Uterus (tissue), 4 donors: ENCODE results near the gene SMIM24. TPM values are rescaled to one million over a fixed set of nuclear protein-coding genes. Genes with fewer than 3 reads are reported as not detected.

ENCODE experiments used
- DNase-seq, 2 donors: peaks; one replicate each; pipeline ENCODE4 v3.0.0-alpha.2; 2019 to 2020
- H3K27ac ChIP-seq, 2 donors: fragments of 200-600 bp; sonication (generic); 1 replicate in 1 of 2; 2 replicates in 1 of 2; pipeline ENCODE4 v1.5.1; 2016 to 2018
- H3K27me3 ChIP-seq, 2 donors: fragments of 200-600 bp; sonication (generic); one replicate each; pipeline ENCODE4 v1.5.1; 2018 to 2019; ENCODE audit warnings: control low read depth in 1 of 2
- H3K36me3 ChIP-seq, 2 donors: fragments of 200-600 bp; sonication (generic); one replicate each; pipeline ENCODE4 v1.5.1; 2019; ENCODE audit warnings: control low read depth in 1 of 2
- H3K4me1 ChIP-seq, 2 donors: fragments of 200-600 bp; sonication (generic); one replicate each; pipeline ENCODE4 v1.5.1; 2018 to 2019; ENCODE audit warnings: control low read depth in 1 of 2
- H3K4me3 ChIP-seq, 2 donors: fragments of 200-600 bp; sonication (generic); 1 replicate in 1 of 2; 2 replicates in 1 of 2; pipeline ENCODE4 v1.5.1; 2018 to 2019; ENCODE audit warnings: mild to moderate bottlenecking in 1 of 2
- H3K9me3 ChIP-seq, 2 donors: fragments of 200-600 bp; sonication (generic); one replicate each; pipeline ENCODE4 v1.5.1; 2019; ENCODE audit warnings: control low read depth in 1 of 2
- CTCF ChIP-seq, 4 experiments: fragments of 200-600 bp in 2 of 4; fragments of 450-650 bp in 2 of 4; sonication (generic) in 2 of 4; IDR thresholded peaks; one replicate each; pipeline ENCODE4 v1.5.1; 2016 to 2019; ENCODE audit warnings: antibody characterized with exemption in 4 of 4, mild to moderate bottlenecking in 2 of 4, moderate library complexity in 1 of 4
- POLR2A ChIP-seq, 2 donors: fragments of 450-650 bp; IDR thresholded peaks; one replicate each; pipeline ENCODE4 v1.6.1; 2016; ENCODE audit warnings: antibody characterized with exemption in 2 of 2, mild to moderate bottlenecking in 1 of 2, moderate library complexity in 1 of 2
- intact Hi-C: fragments of 100-400 bp; cut with DNase I; formaldehyde crosslinking; loops from one replicate; pipeline ENCODE4 v1.15.1; 2023; ENCODE audit warnings: low total_unique reads
- total RNA-seq, 4 donors: library from RNA; depleted of rRNA in 3 of 4; stranded (reverse); fragments of >200 nt in 3 of 4; gene quantifications; one replicate each; pipeline versions ENCODE4 v1.1.0 to v1.2.4, GENCODE V29; 2014 to 2023
- donor health status: DM: yes; HTN: yes; CAD: no.

The SMIM24 gene
- total RNA-seq, 4 donors from 2014 or later, result 0.97 TPM; not detected in 3

GRCh38 chr19:3507371-3508120, 27.2 kb upstream of the SMIM24 start:
- Histone ChIP-seq H3K27me3 (no peaks in the 10 kb centered on the region), H3K27ac (peak overlapping the region; percentile 79 to 90), H3K36me3 (no peaks in the 10 kb centered on the region), H3K4me1 (peaks cover 0 to 3% of the 10 kb centered on the region in 2 donors), H3K9me3 (no peaks in the 10 kb centered on the region), H3K4me3 (peak overlapping the region; percentile 56 to 100)
- peak in 1 of 2 donors; percentile 53 for DNase-seq
- TF ChIP-seq POLR2A (IDR thresholded peaks at IDR 0.05) (peak in 1 of 2 donors; percentile 6), CTCF (IDR thresholded peaks at IDR 0.05) (no peak)
- intact Hi-C loops, result no loop called here

GRCh38 chr19:3506384-3507340, 26.3 kb upstream of the SMIM24 start:
- H3K4me1 ChIP-seq, result peaks cover 0 to 3% of the 10 kb centered on the region in 2 donors

GRCh38 chr19:3505598-3506383, 25.5 kb upstream of the SMIM24 start, which contains the start of gene FZR1:
TSS of gene FZR1 (plus strand) at chr19:3506311. CDS start at chr19:3522990, 16,679 bp downstream.
- Histone ChIP-seq H3K27ac (peak within 1 kb of the TSS; percentile 79 to 90), H3K4me1 (peaks cover 0 to 3% of the 10 kb centered on the region in 2 donors), H3K27me3 (no peaks in the 10 kb centered on the region), H3K36me3 (no peaks in the 10 kb centered on the region), H3K9me3 (no peaks in the 10 kb centered on the region), H3K4me3 (peak within 1 kb of the TSS; percentile 56 to 100)
- TF ChIP-seq CTCF (IDR thresholded peaks at IDR 0.05) (peak in 1 of 4 experiments; percentile 42), POLR2A (IDR thresholded peaks at IDR 0.05) (peak; percentile 62 to 84)
- intact Hi-C loops, result no loop called here
- peak; percentile 98 to 99 for DNase-seq

More at GRCh38 chr19:3506384-3507340, 26.3 kb upstream of the SMIM24 start:
- Histone ChIP-seq H3K36me3 (no peaks in the 10 kb centered on the region), H3K9me3 (no peaks in the 10 kb centered on the region), H3K4me3 (peak overlapping the region; percentile 56 to 100), H3K27ac (peak overlapping the region; percentile 79 to 90), H3K27me3 (no peaks in the 10 kb centered on the region)
- DNase-seq, result peak in 1 of 2 donors; percentile 54
- intact Hi-C loops, result no loop called here
- TF ChIP-seq CTCF (IDR thresholded peaks at IDR 0.05) (no peak), POLR2A (IDR thresholded peaks at IDR 0.05) (no peak)

GRCh38 chr19:3504735-3505134, 24.4 kb upstream of the SMIM24 start:
- H3K4me3 ChIP-seq, result no peak overlapping the region
- TF ChIP-seq CTCF (IDR thresholded peaks at IDR 0.05), result no peak
- no peak for TF ChIP-seq POLR2A (IDR thresholded peaks at IDR 0.05)
- H3K36me3 ChIP-seq, result no peaks in the 10 kb centered on the region
- H3K27ac ChIP-seq, result no peak overlapping the region
- H3K27me3 ChIP-seq, result no peaks in the 10 kb centered on the region
- no peak for DNase-seq
- peaks cover 0 to 5% of the 10 kb centered on the region in 2 donors for H3K4me1 ChIP-seq
- intact Hi-C loops, result no loop called here
- no peaks in the 10 kb centered on the region for H3K9me3 ChIP-seq
